PC-9 (cell line): ENCODE data around the gene RFLNA. TPM values are rescaled to one million over a fixed set of nuclear protein-coding genes. Genes with fewer than 3 reads are reported as not detected.

Source experiments
- BruUV-seq: library from RNA; stranded (reverse); fragments of 400-500 nt; replicated peaks from 2 replicates; lab custom pipeline; 2021; lab: Mats Ljungman, UMichigan
- CTCF ChIA-PET: fragments of 300-600 bp; sonication (Branson Sonifier 250); formaldehyde crosslinking; loops from one replicate; lab custom pipeline; 2022; ENCODE audit warnings: antibody characterized with exemption; lab: Charles Lee
- POLR2A ChIA-PET: fragments of 300-600 bp; sonication (Branson Sonifier 250); formaldehyde crosslinking; loops from one replicate; lab custom pipeline; 2022; ENCODE audit warnings: antibody characterized with exemption; ENCODE audit not compliant: unreplicated experiment; lab: Charles Lee
- DNase-seq, 2 experiments: peaks; one replicate each; pipeline versions ENCODE4 v3.0.0 to v3.0.0-alpha.2; 2015 to 2022; ENCODE audit warnings: mixed read lengths in 1 of 2
- H2AFZ ChIP-seq: fragments of 200-600 bp; sonication (generic); 2 replicates; pipeline ENCODE4 v1.8.1; 2017; ENCODE audit warnings: antibody characterized with exemption
- H3F3A ChIP-seq: fragments of 200-600 bp; sonication (generic); 2 replicates; pipeline ENCODE4 v1.8.1; 2017; ENCODE audit warnings: antibody characterized with exemption, mild to moderate bottlenecking, low read depth; ENCODE audit not compliant: insufficient read depth
- H3K27ac ChIP-seq: fragments of 200-600 bp; sonication (generic); 2 replicates; pipeline ENCODE4 v1.6.1; 2016; ENCODE audit warnings: mixed run types
- H3K27me3 ChIP-seq: fragments of 200-600 bp; sonication (generic); 2 replicates; pipeline ENCODE4 v1.6.1; 2016; ENCODE audit warnings: low read depth, mixed run types; ENCODE audit not compliant: insufficient read depth
- H3K36me3 ChIP-seq: fragments of 200-600 bp; sonication (generic); 2 replicates; pipeline ENCODE4 v1.6.1; 2016; ENCODE audit warnings: low read depth, mixed run types
- H3K4me1 ChIP-seq: fragments of 200-600 bp; sonication (generic); replicated peaks from 2 replicates; pipeline ENCODE4 v1.6.1; 2016; ENCODE audit warnings: mixed run types; ENCODE audit not compliant: insufficient read depth
- H3K4me2 ChIP-seq: fragments of 200-600 bp; sonication (generic); 2 replicates; pipeline ENCODE4 v1.6.1; 2017; ENCODE audit warnings: mixed run types
- H3K4me3 ChIP-seq: fragments of 200-600 bp; sonication (generic); 2 replicates; pipeline ENCODE4 v1.6.1; 2016; ENCODE audit warnings: mixed run types
- H3K79me2 ChIP-seq: fragments of 200-600 bp; sonication (generic); 2 replicates; pipeline ENCODE4 v1.6.1; 2017; ENCODE audit warnings: low read depth, mixed run types
- H3K9me2 ChIP-seq: fragments of 200-600 bp; sonication (generic); 2 replicates; pipeline ENCODE4 v1.8.1; 2017; ENCODE audit warnings: mild to moderate bottlenecking; ENCODE audit not compliant: insufficient read depth
- H3K9me3 ChIP-seq: fragments of 200-600 bp; sonication (generic); 2 replicates; pipeline ENCODE4 v1.8.1; 2016; ENCODE audit warnings: low read depth; ENCODE audit not compliant: insufficient read depth
- H4K20me1 ChIP-seq: fragments of 200-600 bp; sonication (generic); 2 replicates; pipeline ENCODE4 v1.8.1; 2017; ENCODE audit not compliant: insufficient read depth
- CTCF ChIP-seq: fragments of 200-600 bp; sonication (generic); conservative IDR thresholded peaks from 2 replicates; pipeline ENCODE4 v1.6.1; 2017; ENCODE audit warnings: mixed run types, antibody characterized with exemption, mild to moderate bottlenecking, moderate library complexity
- EZH2 ChIP-seq: fragments of 200-600 bp; sonication (generic); IDR thresholded peaks from 2 replicates; pipeline ENCODE4 v1.8.0; 2017; ENCODE audit warnings: antibody characterized with exemption, low read depth
- intact Hi-C: fragments of 100-400 bp; cut with micrococcal nuclease; formaldehyde crosslinking; loops from one replicate; pipeline ENCODE4 v1.10.0; 2022; ENCODE audit not compliant: unreplicated experiment
- total RNA-seq: library from RNA; stranded (reverse); gene quantifications from 2 replicates; pipeline ENCODE4 v1.2.3, GENCODE V29; 2021

The RFLNA gene
- total RNA-seq, 1 experiment from 2014 or later = not detected

- Histone ChIP-seq H3K9me3 (no peaks in the 10 kb centered on the region), H3K79me2 (no peaks in the 10 kb centered on the region), H2AFZ (no peak overlapping the region), H3F3A (no peaks in the 10 kb centered on the region), H4K20me1 (0 out of 2 replicates have a peak, but pooled peaks cover under 1% of the 10 kb centered on the region), H3K4me2 (no peak overlapping the region), H3K4me3 (no peak overlapping the region), H3K36me3 (no peaks in the 10 kb centered on the region), H3K27me3 (peaks cover 98% of the 10 kb centered on the region), H3K9me2 (no peaks in the 10 kb centered on the region), H3K4me1 (no peaks in the 10 kb centered on the region), H3K27ac (no peak overlapping the region)
- no TSS peak for BruUV-seq
- no peak for DNase-seq
- ChIA-PET POLR2A (no interaction called here), CTCF (no interaction called here)
- TF ChIP-seq CTCF = no peak
- TF ChIP-seq EZH2 = no peak
- intact Hi-C loops = no loop called here
Observed at GRCh38 chr12:124251186-124251585, 43.7 kb upstream of the RFLNA start.

GRCh38 chr12:124252964-124253363, 41.9 kb upstream of the RFLNA start:
- no peaks in the 10 kb centered on the region for H3K9me2 ChIP-seq
- no peaks in the 10 kb centered on the region for H3K36me3 ChIP-seq
- no peaks in the 10 kb centered on the region for H3K4me1 ChIP-seq
- CTCF ChIA-PET = no interaction called here
- no peak overlapping the region for H2AFZ ChIP-seq
- intact Hi-C loops = no loop called here
- H3K4me2 ChIP-seq = no peak overlapping the region
- TF ChIP-seq CTCF (no peak), EZH2 (no peak)
- no peaks in the 10 kb centered on the region for H3F3A ChIP-seq
- H4K20me1 ChIP-seq = peaks cover 5% of the 10 kb centered on the region; the same call in 1 of the 2 replicates
- H3K79me2 ChIP-seq = no peaks in the 10 kb centered on the region
- no peak for DNase-seq
- BruUV-seq = no TSS peak
- POLR2A ChIA-PET = no interaction called here
- no peaks in the 10 kb centered on the region for H3K9me3 ChIP-seq
- no peak overlapping the region for H3K4me3 ChIP-seq
- peaks cover 99% of the 10 kb centered on the region for H3K27me3 ChIP-seq
- H3K27ac ChIP-seq = no peak overlapping the region

GRCh38 chr12:124254126-124254525, 40.8 kb upstream of the RFLNA start:
- Histone ChIP-seq H3K4me3 (no peak overlapping the region), H3K27me3 (peaks cover 99% of the 10 kb centered on the region), H3K4me1 (no peaks in the 10 kb centered on the region), H3K79me2 (no peaks in the 10 kb centered on the region), H2AFZ (no peak overlapping the region), H3K9me2 (no peaks in the 10 kb centered on the region), H3K4me2 (no peak overlapping the region), H3F3A (no peaks in the 10 kb centered on the region), H3K36me3 (no peaks in the 10 kb centered on the region), H3K9me3 (no peaks in the 10 kb centered on the region), H3K27ac (no peak overlapping the region), H4K20me1 (peaks cover 5% of the 10 kb centered on the region; the same call in 1 of the 2 replicates)
- TF ChIP-seq CTCF (no peak), EZH2 (no peak)
- CTCF ChIA-PET = no interaction called here
- intact Hi-C loops = no loop called here
- POLR2A ChIA-PET = no interaction called here
- BruUV-seq = no TSS peak
- DNase-seq = no peak
